Posterior cingulate gyrus (tissue), 11 donors: Measurements from ENCODE around the gene BCL2L11.

Experiments used
- DNase-seq, 10 donors: peaks; one replicate each; pipeline versions ENCODE4 v3.0.0 to v3.0.0-alpha.2; 2020 to 2021; ENCODE audit warnings: mixed read lengths in 3 of 10
- intact Hi-C: fragments of 100-400 bp; cut with DNase I; formaldehyde crosslinking; loops from one replicate; pipeline ENCODE4 v1.15.1; 2023

The BCL2L11 gene

GRCh38 chr2:111186121-111186715 lies 65.5 kb downstream of the BCL2L11 start:
- intact Hi-C loops = no loop called here
- no peak for DNase-seq

GRCh38 chr2:111186933-111187332 lies 66.2 kb downstream of the BCL2L11 start:
- no peak for DNase-seq
- intact Hi-C loops = no loop called here

GRCh38 chr2:111188681-111189080 lies 68.0 kb downstream of the BCL2L11 start:
- peak in 1 of 10 donors; percentile 44 for DNase-seq
- intact Hi-C loops = no loop called here

GRCh38 chr2:111189106-111189505 lies 68.4 kb downstream of the BCL2L11 start:
- DNase-seq = peak in 1 of 10 donors; percentile 51
- intact Hi-C loops = no loop called here

GRCh38 chr2:111190816-111191540 lies 70.3 kb downstream of the BCL2L11 start:
- DNase-seq = peak in 1 of 10 donors; percentile 19
- intact Hi-C loops = no loop called here

- DNase-seq = no peak
- intact Hi-C loops = no loop called here
Measured at GRCh38 chr2:111191877-111192276, 71.2 kb downstream of the BCL2L11 start.

DNA sequence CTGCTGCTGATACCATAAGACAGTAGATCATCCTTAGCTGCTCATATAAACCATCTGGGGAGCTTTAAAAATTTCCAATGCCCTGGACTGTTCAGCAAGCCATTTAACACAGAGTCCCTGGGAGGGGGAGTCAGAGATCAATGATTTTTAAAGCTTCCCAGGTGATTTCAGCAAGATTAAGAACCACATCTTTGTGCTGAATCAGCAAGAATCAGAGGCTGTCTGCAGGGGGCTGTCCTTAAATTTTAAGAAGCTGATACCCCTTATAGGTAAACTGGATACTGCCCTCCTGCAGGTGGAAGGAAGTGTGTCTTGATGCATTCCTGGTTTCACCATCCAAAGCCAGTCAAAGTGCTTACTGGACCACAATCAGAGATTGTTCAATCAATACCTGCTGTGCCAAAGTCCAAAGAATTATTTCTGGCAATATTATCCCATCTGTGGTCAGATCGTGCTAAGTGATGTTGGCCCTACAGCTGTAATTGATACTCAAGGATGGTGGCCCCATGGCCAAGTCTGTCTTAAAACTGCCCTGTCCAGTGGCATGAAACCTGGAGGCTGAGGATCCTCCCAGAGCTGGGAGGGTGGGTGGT lies 72.2 kb downstream of the BCL2L11 start:
- intact Hi-C loops = no loop called here

DNA sequence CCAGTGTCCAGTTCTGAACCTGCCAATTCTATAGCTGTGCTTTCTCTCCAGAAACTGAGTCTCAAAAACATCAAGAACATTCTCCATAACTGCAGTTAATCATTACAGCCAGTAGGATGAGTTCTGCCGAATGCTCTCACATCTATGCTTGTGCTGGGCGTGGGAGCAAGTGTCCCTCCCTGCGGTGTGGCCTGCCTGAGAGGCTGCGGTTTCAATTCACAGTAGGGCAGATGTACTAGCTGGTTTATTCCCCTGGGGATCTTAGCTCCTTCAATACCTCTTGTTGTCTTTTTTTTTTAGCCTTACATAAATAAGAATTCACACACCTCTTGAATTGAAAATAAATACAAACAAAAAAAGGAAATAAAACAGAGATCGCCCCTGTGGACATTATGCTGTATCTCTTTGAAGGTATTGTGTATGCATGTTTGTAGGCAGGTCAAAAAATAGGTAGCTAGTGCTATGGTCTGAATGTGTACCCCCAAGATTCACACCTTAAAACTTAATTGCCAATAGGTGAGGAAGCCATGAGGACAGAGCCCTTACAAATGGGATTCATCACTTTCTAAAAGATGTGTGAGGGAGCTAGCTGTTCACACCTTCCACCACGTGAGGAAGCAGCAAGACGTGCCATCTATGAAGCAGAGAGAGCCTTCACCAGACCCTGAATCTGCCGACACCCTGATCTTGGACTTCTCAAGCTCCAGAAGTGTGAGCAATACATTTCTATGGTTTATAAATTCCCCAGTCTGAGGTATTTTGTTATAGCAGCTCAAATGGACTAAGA lies 74.3 kb downstream of the BCL2L11 start:
- DNase-seq = no peak
- intact Hi-C loops = no loop called here

More for the DNA sequence above, 72.2 kb downstream of the BCL2L11 start:
- DNase-seq = peak in 1 of 10 donors; percentile 29

DNA sequence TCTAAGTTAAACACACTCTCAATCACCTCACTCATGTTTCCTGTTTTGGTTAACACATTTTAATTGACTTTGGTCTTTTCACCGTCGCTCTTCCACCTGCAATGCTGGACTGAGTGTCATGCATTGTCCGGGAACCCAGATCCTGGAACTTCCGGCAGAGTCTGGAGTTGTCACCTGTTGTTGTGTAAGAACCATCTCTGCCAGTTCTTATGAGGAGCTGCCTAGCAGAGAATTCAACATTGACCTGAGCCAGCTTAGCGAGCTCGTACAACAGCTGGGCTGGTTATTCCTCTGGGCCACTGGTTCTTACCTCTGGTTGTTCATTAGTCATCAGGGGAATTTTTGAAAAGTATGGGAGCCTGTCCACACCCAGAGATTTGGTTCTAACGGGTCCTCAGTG lies 75.7 kb downstream of the BCL2L11 start:
- intact Hi-C loops = no loop called here
- DNase-seq = no peak

DNA sequence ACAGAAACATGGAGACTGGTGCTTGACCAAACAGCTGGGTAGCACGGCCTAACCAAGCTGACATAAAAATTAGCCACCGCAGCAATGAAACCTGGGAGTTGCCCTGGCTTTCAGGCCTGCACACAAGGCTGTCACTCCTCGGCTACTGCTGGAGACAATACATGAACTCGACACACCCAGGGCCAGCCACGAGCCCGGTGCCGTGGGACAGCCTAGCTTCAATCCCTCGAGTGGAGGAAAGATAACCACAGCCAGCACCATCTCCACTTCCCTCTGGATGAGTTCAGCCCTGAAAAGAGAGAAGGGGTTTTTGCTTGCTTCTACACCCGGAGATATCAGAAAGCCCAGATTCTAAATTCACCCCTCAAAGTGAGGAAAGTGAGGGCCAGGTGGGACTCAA lies 78.0 kb downstream of the BCL2L11 start:
- intact Hi-C loops = no loop called here
- DNase-seq = peak in 1 of 10 donors; percentile 19

GRCh38 chr2:111199840-111200239 lies 79.1 kb downstream of the BCL2L11 start:
- DNase-seq = peak in 1 of 10 donors; percentile 15
- intact Hi-C loops = no loop called here

- peak in 1 of 10 donors; percentile 53 for DNase-seq
- intact Hi-C loops = no loop called here
Measured at GRCh38 chr2:111200333-111200881, 79.7 kb downstream of the BCL2L11 start.

DNA sequence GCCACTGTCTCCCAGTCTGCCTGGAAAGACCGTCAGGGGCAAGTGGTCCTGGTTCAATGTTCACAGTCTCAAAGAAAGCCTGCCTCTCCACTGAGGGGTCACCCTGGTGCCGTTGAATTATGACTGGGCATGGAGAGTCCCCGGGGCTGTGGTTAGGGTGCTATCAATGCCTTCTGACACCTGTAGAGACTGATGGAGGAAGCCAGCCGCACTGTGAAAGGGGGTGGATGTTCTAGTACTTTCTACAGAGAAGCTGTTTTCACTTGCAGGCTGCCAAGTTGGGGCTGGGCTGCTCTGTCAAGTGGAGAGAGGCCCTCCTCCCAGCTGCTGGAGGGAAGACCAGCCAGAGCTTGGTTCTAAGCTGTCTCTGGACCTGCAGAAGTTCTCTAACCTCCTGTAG lies 80.5 kb downstream of the BCL2L11 start:
- no peak for DNase-seq
- intact Hi-C loops = no loop called here

DNA sequence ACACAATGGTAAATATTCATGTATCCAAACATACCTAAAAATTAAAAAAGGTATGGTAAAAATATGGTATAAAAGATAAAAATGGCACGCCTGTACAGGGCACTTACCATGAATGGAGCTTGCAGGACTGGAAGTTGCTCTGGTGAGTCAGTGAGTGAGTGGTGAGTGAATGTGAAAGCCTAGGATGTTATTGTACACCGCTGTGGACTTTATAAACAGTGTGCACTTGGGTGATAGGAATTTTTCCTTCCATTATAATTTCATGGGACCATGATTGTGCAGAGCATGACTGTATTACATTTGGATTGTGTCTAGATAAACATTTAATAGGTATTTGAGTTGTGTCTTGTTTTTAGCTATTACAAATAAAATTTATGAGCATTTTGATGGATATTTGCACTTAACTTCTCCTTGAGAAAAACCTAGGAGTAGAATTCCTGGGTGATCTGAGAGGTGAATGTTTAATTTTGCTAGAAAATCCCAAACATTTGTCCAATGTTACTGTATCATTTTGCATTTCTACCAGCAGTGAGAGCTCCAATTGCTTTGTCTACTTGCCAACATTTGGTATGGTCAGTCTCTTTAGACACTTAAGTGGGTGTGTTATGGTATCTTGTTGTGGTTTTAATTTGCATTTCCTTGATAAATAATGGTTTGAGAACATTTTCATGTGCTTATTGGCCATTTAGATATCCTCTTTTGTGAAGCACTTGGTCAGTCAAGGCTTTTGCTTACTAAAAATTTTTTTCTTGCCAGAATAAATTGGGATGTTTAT lies 81.7 kb downstream of the BCL2L11 start:
- intact Hi-C loops = no loop called here
- DNase-seq = no peak

- no peak for DNase-seq
- intact Hi-C loops = no loop called here
Measured at GRCh38 chr2:111204706-111205105, 84.0 kb downstream of the BCL2L11 start.

DNA sequence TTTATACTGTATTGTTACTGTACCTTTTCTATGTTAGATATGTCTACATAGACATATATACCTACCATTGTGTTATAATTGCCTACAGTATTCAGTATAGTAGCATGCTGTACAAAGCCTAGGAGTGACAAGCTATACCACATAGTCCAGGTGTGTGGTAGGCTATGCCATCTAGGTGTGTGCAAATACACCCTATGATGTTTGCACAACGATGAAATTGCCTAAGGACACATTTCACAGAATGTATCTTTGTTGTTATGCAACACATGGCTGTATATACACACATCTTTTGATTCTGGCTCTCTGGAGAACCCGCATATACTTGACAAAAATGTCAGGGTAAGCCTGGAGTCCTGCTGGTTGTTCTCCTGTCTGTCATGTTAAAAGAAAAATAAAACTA lies 85.1 kb downstream of the BCL2L11 start:
- no peak for DNase-seq
- intact Hi-C loops = no loop called here

DNA sequence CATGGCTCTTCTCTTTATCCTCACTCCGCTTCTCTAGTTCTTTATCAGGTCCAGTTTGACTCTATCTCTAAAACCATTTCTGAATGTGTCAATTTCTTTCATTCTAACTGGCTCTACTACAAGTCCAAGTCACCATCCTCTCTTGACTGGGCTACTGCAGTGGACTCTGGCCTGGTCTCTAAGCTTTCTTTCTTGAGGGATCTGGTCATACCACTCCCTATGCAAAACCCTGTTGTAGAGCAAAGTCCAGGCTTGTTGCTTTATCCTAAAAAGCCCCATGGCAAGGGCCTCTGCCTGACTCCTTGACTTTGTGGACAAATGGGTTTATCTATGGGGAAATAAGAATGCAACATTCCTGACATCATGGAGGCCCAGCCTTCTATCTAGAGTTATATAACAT lies 87.1 kb downstream of the BCL2L11 start:
- intact Hi-C loops = no loop called here
- no peak for DNase-seq

- DNase-seq = no peak
- intact Hi-C loops = no loop called here
Measured at GRCh38 chr2:111208639-111209038, 87.9 kb downstream of the BCL2L11 start.

DNA sequence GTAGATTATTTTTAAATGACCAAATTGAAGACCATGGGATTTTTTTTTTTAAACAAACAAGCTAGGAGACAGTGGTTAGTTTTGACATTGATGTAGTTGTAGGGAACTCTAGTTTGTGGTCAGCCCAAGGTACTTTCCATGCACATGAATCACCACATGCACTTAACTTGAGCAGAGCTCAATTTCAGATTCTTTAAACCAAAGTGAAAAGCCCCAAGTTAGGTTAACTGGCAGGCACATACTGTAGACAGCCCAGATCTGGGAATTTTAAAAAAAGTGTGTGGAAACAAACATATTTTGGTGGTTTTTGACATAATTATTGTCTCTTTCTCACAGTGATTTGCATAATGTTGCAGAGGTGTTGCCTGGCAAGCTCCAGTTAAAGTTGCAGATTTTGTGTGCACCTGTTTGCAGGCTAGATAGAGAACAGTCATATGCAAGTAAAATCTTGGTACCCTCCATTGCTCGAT lies 88.4 kb downstream of the BCL2L11 start:
- intact Hi-C loops = no loop called here
- DNase-seq = no peak

DNA sequence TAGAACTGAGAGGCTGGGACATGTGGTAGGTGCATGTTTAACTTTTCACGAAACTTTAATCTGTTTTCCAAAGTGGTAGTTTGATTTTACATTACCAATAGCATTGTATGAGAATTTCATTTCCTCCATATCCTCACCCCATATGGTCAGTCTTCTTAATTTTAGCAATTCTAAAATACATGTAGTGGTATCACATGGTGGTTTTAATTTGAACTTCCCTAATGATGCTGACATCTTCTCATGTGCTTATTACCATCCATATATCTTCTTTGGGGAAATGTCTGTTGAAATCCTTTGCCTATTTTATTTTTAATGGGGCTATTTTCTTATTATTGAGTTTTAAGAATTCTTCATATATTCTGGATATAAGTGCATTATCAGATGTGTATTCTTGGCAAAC lies 89.3 kb downstream of the BCL2L11 start:
- intact Hi-C loops = no loop called here
- no peak for DNase-seq
